HG03575 (cell line): Measurements from ENCODE around the gene DYNLT1.
"Not testable (repeated sequence)": the region's sequence is repeated elsewhere in the genome, so short reads cannot be mapped to it uniquely, and the experiment has no call there.

Experiments
- ATAC-seq: cut with Tn5 transposase; IDR thresholded peaks from one replicate; pipeline ENCODE4 v1.9.1; 2021; ENCODE audit not compliant: unreplicated experiment, insufficient number of reproducible peaks, low FRiP score; ENCODE audit errors: extremely low read depth

The DYNLT1 gene

GRCh38 chr6:158608221-158608620 lies 36.3 kb downstream of the DYNLT1 start:
- no peak for ATAC-seq

DNA sequence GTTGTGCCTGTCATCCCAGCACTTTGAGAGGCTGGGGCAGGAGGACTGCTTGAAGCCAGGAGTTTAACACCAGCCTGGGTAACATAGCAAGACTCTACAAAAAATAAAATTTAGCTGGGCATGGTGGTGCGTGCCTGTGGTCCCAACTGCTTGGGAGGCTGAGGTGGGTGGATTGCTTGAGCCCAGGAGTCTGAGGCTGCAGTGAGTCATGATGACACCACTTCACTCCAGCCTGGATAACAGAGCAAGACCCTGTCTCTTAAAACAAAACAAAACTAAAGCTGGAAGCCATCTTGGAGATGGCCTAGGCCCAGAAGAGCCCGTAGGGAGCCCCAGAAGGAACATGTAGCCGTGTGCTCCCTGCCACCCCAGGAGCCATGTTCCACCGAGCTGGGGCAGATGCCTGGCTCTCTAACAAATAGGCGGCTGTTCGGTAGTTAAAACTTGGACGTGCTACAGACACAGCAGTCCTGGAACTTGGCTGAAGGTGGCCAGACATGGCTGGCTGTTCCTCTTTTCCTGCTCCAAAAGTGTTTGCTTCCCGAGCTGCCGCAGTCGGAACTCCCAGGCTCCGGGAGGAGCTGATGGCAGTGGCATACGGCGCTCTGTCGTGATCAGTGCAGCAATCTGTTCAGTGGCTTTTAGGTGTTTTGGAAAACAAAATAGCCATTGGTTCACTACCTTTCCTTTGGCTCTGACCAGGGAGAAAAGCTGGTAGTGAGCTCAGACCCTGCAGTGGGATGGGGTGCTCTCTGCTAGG lies 37.0 kb downstream of the DYNLT1 start:
- ATAC-seq: no peak

GRCh38 chr6:158606935-158607334 lies 37.6 kb downstream of the DYNLT1 start:
- no peak for ATAC-seq

DNA sequence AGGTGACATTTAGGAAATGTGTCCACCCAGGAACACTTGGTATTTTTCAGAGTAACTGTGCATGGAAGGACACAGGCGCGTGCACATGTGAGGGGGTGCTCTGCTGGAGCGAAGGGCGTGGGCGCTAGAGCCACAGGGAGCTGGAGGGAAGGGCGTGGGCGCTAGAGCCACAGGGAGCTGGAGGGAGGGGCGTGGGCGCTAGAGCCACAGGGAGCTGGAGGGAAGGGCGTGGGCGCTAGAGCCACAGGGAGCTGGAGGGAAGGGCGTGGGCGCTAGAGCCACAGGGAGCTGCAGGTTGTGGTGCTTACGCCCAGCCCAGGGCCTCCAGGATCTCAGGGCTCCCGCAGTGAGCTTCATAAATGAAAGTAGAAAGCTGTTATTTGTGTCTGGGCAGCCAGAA lies 38.5 kb downstream of the DYNLT1 start:
- ATAC-seq: not testable (repeated sequence)

DNA sequence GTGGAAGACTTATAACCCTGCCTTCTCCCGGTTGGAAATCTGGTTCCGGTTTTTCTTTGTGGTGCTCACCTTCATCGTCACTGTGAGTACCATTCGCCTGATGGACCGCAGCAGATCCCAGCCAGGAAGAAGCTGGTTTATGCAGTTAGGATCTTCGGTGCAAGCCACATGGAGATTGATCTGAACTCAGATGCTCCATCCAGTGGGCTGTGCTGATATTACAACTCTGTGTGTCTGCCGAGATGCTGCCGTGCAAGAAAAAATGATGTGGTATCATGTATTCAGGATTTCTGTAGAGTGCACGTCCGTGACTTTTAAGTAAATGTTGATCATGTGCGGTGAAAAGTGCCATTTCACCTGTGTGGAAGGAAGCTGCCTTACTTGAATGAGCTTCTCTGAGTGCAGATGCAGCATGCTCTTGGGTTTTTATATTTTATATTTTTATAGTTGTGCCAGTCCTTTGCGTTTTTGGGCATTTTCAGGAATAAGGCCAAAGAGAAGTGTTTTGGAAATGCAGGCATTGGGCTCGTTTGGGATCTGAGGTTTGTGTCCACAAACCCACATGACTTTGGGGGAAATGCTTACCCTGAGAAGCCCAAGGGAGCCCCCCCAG lies 39.2 kb downstream of the DYNLT1 start:
- ATAC-seq: no peak

DNA sequence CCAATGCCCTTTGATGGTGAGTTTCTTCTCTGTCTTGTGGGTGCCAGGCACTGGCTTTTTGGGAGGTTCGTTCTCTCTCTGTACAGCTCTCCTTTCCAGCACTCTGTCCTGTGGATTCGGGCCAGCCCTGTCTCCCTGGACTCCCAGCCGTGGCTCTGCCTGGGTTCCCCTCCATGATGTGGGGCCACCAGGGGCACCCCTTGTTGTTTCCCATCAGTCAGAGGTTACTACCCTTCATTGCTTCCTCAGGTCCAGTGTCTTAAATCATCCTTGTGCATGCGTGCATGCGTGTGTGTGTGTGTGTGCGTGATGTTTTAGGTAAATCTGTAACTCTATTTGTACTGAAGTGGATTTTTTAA lies 40.5 kb downstream of the DYNLT1 start:
- ATAC-seq: no peak

DNA sequence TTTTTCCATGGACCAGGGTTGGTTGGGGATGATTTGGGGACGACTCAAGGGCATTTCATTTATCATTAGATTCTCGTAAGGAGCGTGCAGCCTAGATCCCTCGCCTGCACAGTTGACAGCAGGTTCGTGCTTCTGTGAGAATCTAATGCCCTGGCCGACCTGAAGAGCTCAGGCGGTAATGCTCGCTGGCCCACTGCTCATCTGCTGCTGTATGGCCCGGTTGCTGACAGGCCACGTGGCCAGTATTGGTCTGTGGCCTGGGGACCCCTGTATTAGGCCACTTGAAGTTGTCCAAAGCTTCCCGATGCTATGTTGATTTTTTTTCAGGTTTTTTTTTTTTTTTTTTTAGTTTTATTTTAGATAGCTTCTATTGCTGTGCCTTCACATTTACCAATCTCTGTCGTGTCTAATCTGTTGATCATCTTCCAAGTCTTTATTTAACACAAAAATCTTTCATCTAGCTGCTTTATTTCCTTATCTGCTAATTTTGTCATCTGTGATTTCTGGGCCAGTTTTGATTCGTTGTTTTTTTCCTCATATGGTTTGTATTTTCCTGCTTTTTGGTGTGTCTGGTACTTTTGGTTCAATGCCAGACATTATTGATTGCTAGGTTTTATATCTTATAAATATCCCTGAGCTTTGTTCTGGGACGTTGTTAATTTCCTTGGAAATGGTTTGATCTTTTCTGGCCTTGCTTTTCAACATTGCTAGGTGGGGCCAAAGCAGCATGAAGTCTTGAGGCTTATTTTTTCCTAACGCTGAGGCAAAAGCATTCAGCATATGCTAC lies 41.1 kb downstream of the DYNLT1 start:
- ATAC-seq: no peak

DNA sequence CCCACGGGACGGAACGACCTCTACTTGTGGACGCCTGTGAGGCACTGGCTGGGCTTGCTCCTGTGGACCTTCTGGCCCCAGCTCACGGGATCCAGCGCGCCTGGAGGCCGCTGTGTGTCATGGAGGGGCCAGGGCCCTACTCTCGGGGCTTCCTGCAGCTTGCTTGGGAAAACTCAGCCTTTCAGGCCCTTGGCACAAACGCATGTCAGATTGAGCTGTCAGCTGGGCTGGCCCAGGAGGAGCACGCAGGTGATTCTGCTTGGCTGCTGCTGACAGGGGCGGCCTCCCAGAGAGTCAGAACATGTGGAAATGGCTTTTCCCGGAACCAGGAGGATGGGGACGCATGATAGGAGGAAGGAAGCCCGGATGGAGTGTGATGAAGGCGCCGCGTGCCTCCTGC lies 44.9 kb downstream of the DYNLT1 start:
- no peak for ATAC-seq

GRCh38 chr6:158597565-158597964 lies 47.0 kb downstream of the DYNLT1 start:
- ATAC-seq: no peak

DNA sequence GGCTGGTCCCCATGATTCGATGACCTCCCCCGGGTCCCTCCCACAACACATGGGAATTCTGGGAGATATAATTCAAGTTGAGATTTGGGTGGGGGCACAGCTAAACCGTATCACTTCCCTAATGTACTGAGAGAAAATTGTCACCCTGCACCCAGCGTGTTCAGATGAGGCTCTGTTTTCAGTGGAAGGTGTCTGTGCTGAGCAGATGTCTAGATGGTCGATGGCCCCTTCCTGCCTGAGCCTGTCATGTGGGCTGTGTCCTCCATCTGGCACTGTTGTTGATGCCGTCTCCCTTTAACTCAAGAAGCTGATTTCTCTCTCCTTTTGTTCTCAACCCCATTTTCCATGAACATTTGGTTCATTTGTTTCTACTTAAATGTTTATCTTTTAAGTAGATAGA lies 47.7 kb downstream of the DYNLT1 start:
- no peak for ATAC-seq

- ATAC-seq: no peak
Observed at GRCh38 chr6:158595223-158595622, 49.3 kb downstream of the DYNLT1 start.

DNA sequence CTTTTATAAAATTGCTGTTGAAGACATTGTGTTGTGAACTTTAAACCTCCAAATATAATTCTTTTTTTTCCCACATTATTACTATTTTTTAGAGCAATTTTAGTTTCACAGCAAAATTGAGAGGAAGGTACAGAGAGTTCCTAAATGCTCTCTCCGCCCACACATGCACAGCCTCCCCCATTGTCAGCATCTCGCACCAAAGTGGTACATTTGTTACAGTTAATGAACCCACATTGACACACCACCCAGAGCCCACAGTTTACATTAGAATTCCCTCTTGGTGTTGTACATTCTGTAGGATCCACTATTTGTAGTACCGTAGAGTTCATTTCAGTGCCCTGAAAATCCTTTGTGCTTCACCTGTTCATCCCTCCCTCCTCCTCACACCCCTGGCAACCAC lies 50.9 kb downstream of the DYNLT1 start:
- ATAC-seq: no peak

GRCh38 chr6:158591810-158592209 lies 52.7 kb downstream of the DYNLT1 start:
- ATAC-seq: no peak

DNA sequence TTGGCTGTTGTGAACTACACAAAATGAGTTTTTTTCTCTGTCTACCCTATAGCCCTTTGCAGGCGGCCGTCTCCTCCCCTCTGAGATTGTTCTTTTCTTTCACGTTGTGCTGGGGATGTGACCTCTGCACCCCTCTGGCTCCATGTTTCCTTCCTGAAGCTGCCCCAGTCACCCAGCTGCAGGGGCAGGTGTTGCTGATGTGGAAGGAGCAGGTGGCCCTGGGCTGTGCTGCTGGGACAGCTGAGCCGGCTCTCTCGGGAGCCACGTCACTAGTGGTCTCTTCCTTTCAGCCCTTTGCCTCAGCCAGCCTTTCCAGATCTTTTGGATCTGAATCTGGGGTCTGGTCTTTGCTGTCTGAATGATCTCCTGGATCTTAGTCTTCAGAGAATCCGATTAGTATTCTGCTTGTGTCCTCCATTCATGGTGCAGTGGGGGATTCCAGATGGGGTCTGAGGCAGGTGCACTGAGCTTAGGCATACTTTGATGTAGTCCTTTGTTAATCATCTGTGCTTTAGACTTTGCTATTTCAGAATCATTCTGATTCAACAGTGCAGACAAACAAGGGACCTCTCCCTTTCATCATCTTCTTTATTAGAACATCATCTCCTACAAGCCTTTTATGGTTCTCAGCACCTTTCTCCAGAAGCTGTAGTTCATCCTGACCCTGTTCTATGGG lies 53.3 kb downstream of the DYNLT1 start:
- no peak for ATAC-seq

- ATAC-seq: no peak
Observed at GRCh38 chr6:158589366-158589765, 55.2 kb downstream of the DYNLT1 start.

DNA sequence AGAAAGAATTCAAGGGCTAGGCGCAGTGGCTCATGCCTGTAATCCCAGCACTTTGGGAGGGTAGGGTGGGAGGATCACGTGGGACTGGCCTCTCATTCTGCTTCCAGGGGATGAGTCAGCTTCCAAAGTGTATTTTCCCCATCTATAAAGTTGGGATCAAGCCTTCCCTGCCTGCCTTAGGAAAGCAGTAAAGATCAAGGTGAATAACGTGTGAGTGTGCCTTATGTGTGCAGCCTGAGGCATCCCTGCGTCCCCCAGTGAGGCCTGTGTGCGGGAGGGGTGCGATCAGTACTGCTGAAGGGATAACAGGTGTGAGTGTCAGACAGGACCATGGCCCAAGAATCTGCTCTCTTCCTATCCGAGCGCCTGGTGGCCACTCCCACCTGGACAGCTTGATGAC lies 57.9 kb downstream of the DYNLT1 start:
- no peak for ATAC-seq
